A673 (cell line): ENCODE results near the gene LRRC8C. TPM values are rescaled to one million over a fixed set of nuclear protein-coding genes. Genes with fewer than 3 reads are reported as not detected.

Experiments used
- BruUV-seq: library from RNA; stranded (reverse); fragments of 400-500 nt; replicated peaks from 2 replicates; lab custom pipeline; 2021; lab: Mats Ljungman, UMichigan
- CTCF ChIA-PET: fragments of 300-600 bp; sonication (Branson Sonifier 250); formaldehyde crosslinking; loops from one replicate; lab custom pipeline; 2022; ENCODE audit warnings: antibody characterized with exemption; lab: Charles Lee
- POLR2A ChIA-PET: fragments of 300-600 bp; sonication (Branson Sonifier 250); formaldehyde crosslinking; loops from one replicate; lab custom pipeline; 2022; ENCODE audit warnings: antibody characterized with exemption; ENCODE audit not compliant: low non-redundant PET; lab: Charles Lee
- DNase-seq: peaks from one replicate; pipeline ENCODE4 v3.0.0-alpha.2; 2015; ENCODE audit warnings: low spot score
- H3K27ac ChIP-seq: fragments of 200-600 bp; sonication (generic); 2 replicates; pipeline ENCODE4 v1.5.1; 2016; ENCODE audit warnings: mixed run types, low read depth, mild to moderate bottlenecking, mixed read lengths, antibody characterized with exemption, low read length; ENCODE audit not compliant: poor library complexity, severe bottlenecking
- H3K27me3 ChIP-seq: fragments of 200-600 bp; sonication (generic); replicated peaks from 2 replicates; pipeline ENCODE4 v1.6.1; 2017; ENCODE audit warnings: mixed run types, low read depth, mild to moderate bottlenecking, mixed read lengths, antibody characterized with exemption, low read length; ENCODE audit not compliant: insufficient read depth, poor library complexity
- H3K36me3 ChIP-seq: fragments of 200-600 bp; sonication (generic); 2 replicates; pipeline ENCODE4 v1.6.1; 2016; ENCODE audit warnings: mixed run types, mild to moderate bottlenecking, mixed read lengths, antibody characterized with exemption, low read length; ENCODE audit not compliant: insufficient read depth, poor library complexity, severe bottlenecking
- H3K4me1 ChIP-seq: fragments of 200-600 bp; sonication (generic); 2 replicates; pipeline ENCODE4 v1.6.1; 2017; ENCODE audit warnings: mixed run types, mild to moderate bottlenecking, mixed read lengths, antibody characterized with exemption, low read length; ENCODE audit not compliant: insufficient read depth, poor library complexity, severe bottlenecking
- H3K4me3 ChIP-seq: fragments of 200-600 bp; sonication (generic); 2 replicates; pipeline ENCODE4 v1.5.1; 2016; ENCODE audit warnings: low read depth, mixed run types, mild to moderate bottlenecking, mixed read lengths, low read length; ENCODE audit not compliant: poor library complexity, severe bottlenecking
- H3K9me3 ChIP-seq: fragments of 200-600 bp; sonication (generic); 2 replicates; pipeline ENCODE4 v1.6.1; 2016; ENCODE audit warnings: mixed run types, low read depth, mild to moderate bottlenecking, mixed read lengths, antibody characterized with exemption, low read length; ENCODE audit not compliant: poor library complexity, severe bottlenecking
- CTCF ChIP-seq: fragments of 300-800, 200-600 bp; sonication (generic); conservative IDR thresholded peaks from 2 replicates; pipeline ENCODE4 v1.5.1; 2017; ENCODE audit warnings: low read depth, mild to moderate bottlenecking, antibody characterized with exemption, low read length, moderate library complexity, mixed read lengths
- EZH2 ChIP-seq: fragments of 200-600 bp; sonication (generic); IDR thresholded peaks from 2 replicates; pipeline ENCODE4 v1.6.1; 2017; ENCODE audit warnings: borderline replicate concordance, low read depth, mild to moderate bottlenecking, mixed read lengths, antibody characterized with exemption, low read length; ENCODE audit not compliant: poor library complexity, severe bottlenecking
- intact Hi-C: fragments of 100-400 bp; cut with micrococcal nuclease; formaldehyde crosslinking; loops from one replicate; pipeline ENCODE4 v1.10.0; 2022; ENCODE audit not compliant: unreplicated experiment
- total RNA-seq: library from RNA; stranded (reverse); gene quantifications from 2 replicates; pipeline ENCODE4 v1.2.3, GENCODE V29; 2021

Gene LRRC8C
- total RNA-seq, 1 experiment from 2014 or later = 6.9 TPM

- no peaks in the 10 kb centered on the region for H3K36me3 ChIP-seq
- TF ChIP-seq CTCF = no peak
- no peak for TF ChIP-seq EZH2
- peaks cover 49% of the 10 kb centered on the region for H3K4me1 ChIP-seq
- H3K9me3 ChIP-seq = no peaks in the 10 kb centered on the region
- H3K27ac ChIP-seq = no peak overlapping the region
- H3K27me3 ChIP-seq = no peaks in the 10 kb centered on the region
- no TSS peak for BruUV-seq
- no peak for DNase-seq
- no peak overlapping the region for H3K4me3 ChIP-seq
- POLR2A ChIA-PET = no interaction called here
- intact Hi-C loops = loop anchor here (5.0 kb wide), 1 partner anchor 33 kb away; no protein-coding TSS in a partner anchor
- CTCF ChIA-PET = no interaction called here
These were observed 122.7 kb downstream of the LRRC8C start for GRCh38 chr1:89755591-89755990.

GRCh38 chr1:89757532-89757931 lies 124.6 kb downstream of the LRRC8C start:
- peak; percentile 80 for DNase-seq
- no peak for TF ChIP-seq CTCF
- TF ChIP-seq EZH2 = no peak
- H3K27ac ChIP-seq = no peak overlapping the region
- intact Hi-C loops = loop anchor here (5.0 kb wide), 1 partner anchor 35 kb away; no protein-coding TSS in a partner anchor
- no peaks in the 10 kb centered on the region for H3K36me3 ChIP-seq
- H3K4me1 ChIP-seq = peaks cover 55% of the 10 kb centered on the region
- no peaks in the 10 kb centered on the region for H3K27me3 ChIP-seq
- H3K4me3 ChIP-seq = peak overlapping the region; percentile 9
- no TSS peak for BruUV-seq
- ChIA-PET CTCF (no interaction called here), POLR2A (no interaction called here)
- H3K9me3 ChIP-seq = no peaks in the 10 kb centered on the region

GRCh38 chr1:89758156-89758555 lies 125.2 kb downstream of the LRRC8C start:
- ChIA-PET POLR2A (no interaction called here), CTCF (no interaction called here)
- intact Hi-C loops = loop anchor here (5.0 kb wide), 1 partner anchor 36 kb away; no protein-coding TSS in a partner anchor
- BruUV-seq = no TSS peak
- TF ChIP-seq EZH2 = no peak
- no peak for TF ChIP-seq CTCF
- Histone ChIP-seq H3K27me3 (no peaks in the 10 kb centered on the region), H3K4me3 (no peak overlapping the region), H3K36me3 (no peaks in the 10 kb centered on the region), H3K27ac (no peak overlapping the region), H3K9me3 (no peaks in the 10 kb centered on the region), H3K4me1 (peaks cover 55% of the 10 kb centered on the region)
- no peak for DNase-seq
